ENCODE data around the gene GALNT7.
A peak's percentile ranks its signal among the peaks of the same experiment; 100 is the strongest.

Gene GALNT7

DNA sequence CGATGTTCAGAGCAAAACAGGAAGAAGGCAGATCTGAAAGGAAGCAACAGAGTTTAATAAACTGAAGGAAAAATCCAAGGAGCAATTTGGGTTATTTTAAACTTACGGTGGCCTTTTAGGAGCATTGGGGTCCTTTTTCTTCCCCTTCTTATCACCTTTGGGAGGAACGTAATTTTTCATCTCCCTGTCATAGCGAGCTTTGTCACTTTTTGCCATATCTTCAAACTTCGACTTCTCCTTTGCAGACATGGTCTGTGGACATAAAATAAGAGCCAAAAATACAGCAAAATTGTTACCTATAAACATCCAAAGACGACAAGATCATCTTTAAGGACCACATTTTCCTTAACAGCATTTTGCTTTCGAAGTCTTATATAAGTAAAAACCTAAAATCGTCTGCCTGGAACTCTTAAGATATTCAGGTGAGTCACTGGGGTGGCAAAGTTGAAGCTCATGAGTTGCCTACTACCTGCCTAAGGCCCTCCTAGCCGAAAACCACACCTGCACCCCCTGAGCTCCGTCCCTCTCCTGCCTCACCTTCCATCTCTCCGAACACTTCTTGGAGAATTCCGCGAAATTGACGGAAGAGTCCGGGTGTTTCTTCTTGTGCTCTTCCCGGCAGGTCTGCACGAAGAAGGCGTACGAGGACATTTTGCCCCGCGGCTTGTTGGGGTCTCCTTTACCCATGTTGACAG, 164.5 kb downstream of the GALNT7 start:
- H3K27me3 ChIP-seq: no peaks in the 10 kb centered on the region
- peaks cover 0 to 53% (median 26%) of the 10 kb centered on the region in 11 experiments; a peak in 16 of 22 replicates for H4K20me1 ChIP-seq
- no peaks in the 10 kb centered on the region for H3K9me3 ChIP-seq (replicated peaks in 1 of 11)
- peak overlapping the region; percentile 73 to 97 (median 88) for H3K4me2 ChIP-seq
- H3K27ac ChIP-seq: peak overlapping the region; percentile 89 to 100 (median 98); a peak in 21 of 22 replicates
- no peak for TF ChIP-seq Cebpa-rat (IDR thresholded peaks at IDR 0.05)
- peaks cover 28 to 54% (median 53%) of the 10 kb centered on the region in 11 experiments; a peak in 20 of 22 replicates for H3K36me3 ChIP-seq
- H3K4me3 ChIP-seq: peak overlapping the region; percentile 72 to 99 (median 92)
- H3K4me1 ChIP-seq: peaks cover 22 to 54% (median 38%) of the 10 kb centered on the region in 10 experiments
- H3K9ac ChIP-seq: peak overlapping the region; percentile 93 to 100 (median 98)

GRCh38 chr4:173333658-173334084, 165.1 kb downstream of the GALNT7 start:
- TF ChIP-seq Cebpa-rat (IDR thresholded peaks at IDR 0.05): no peak
- Histone ChIP-seq H3K9me3 (replicated peaks in 1 of 11) (no peaks in the 10 kb centered on the region), H3K9ac (peak overlapping the region; percentile 93 to 100 (median 98)), H3K27me3 (no peaks in the 10 kb centered on the region), H3K4me3 (peak overlapping the region; percentile 72 to 99 (median 92)), H3K36me3 (peaks cover 25 to 48% (median 47%) of the 10 kb centered on the region in 11 experiments; a peak in 20 of 22 replicates), H3K4me1 (peaks cover 22 to 51% (median 38%) of the 10 kb centered on the region in 10 experiments), H3K4me2 (peak overlapping the region; percentile 73 to 97 (median 88)), H3K27ac (peak overlapping the region; percentile 89 to 100 (median 98)), H4K20me1 (peaks cover 0 to 48% (median 22%) of the 10 kb centered on the region in 11 experiments; a peak in 16 of 22 replicates)

DNA sequence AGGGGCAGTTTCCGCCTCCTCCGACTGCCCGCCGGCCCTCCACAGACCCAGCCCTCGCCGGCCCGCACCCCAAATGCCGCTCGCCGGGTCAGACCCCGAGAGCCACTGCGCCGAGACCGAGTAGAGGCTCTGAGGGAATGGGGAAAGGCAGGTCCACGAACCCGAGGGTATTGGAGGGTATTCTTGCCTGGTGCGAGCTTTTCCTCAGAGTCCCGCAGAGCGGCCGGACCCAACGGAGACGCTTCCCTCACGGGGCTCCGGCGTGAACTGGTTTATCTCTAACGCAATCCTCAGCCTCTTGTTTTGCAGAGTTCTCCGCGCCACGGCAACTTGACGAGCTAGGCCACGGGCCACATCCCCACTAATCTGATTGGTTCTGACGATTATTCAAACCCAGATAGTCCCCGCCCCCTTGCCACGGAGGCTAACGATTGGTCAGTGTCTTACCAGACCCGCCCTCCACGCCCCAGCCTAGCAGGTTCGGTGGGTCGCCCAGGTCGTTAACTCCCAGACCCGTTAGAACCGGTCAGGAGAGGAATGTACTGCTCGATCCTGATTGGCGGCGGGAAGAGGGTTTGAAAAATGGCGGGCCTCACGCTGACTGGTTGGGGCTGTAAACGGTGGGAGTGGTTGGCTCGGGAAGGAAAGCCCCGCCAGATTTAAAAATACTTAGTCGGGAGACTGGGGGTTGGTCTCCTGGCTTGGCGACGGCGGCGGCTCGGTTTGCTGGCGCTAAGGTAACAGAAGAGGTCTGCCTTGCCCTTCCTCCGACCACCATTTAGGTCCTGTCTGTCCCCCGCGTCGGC, 165.7 kb downstream of the GALNT7 start, which contains the start of gene HMGB2:
TSS of gene HMGB2 (minus strand) at position 274 of the 806 bp plus-strand sequence. CDS start 709 bp downstream, outside the sequence.
- TF ChIP-seq Cebpa-rat (IDR thresholded peaks at IDR 0.05): no peak
- Histone ChIP-seq H3K36me3 (peaks cover 18 to 42% (median 41%) of the 10 kb centered on the region in 11 experiments; a peak in 19 of 22 replicates), H3K27ac (peak within 1 kb of the TSS; percentile 89 to 100 (median 98)), H3K9me3 (replicated peaks in 1 of 11) (no peaks in the 10 kb centered on the region), H3K27me3 (no peaks in the 10 kb centered on the region), H4K20me1 (peaks cover 0 to 42% (median 21%) of the 10 kb centered on the region in 11 experiments; a peak in 16 of 22 replicates), H3K4me2 (peak within 1 kb of the TSS; percentile 80 to 97 (median 90)), H3K4me3 (peak within 1 kb of the TSS; percentile 72 to 99 (median 92)), H3K9ac (peak within 1 kb of the TSS; percentile 93 to 100 (median 98)), H3K4me1 (peaks cover 22 to 49% (median 38%) of the 10 kb centered on the region in 10 experiments)

DNA sequence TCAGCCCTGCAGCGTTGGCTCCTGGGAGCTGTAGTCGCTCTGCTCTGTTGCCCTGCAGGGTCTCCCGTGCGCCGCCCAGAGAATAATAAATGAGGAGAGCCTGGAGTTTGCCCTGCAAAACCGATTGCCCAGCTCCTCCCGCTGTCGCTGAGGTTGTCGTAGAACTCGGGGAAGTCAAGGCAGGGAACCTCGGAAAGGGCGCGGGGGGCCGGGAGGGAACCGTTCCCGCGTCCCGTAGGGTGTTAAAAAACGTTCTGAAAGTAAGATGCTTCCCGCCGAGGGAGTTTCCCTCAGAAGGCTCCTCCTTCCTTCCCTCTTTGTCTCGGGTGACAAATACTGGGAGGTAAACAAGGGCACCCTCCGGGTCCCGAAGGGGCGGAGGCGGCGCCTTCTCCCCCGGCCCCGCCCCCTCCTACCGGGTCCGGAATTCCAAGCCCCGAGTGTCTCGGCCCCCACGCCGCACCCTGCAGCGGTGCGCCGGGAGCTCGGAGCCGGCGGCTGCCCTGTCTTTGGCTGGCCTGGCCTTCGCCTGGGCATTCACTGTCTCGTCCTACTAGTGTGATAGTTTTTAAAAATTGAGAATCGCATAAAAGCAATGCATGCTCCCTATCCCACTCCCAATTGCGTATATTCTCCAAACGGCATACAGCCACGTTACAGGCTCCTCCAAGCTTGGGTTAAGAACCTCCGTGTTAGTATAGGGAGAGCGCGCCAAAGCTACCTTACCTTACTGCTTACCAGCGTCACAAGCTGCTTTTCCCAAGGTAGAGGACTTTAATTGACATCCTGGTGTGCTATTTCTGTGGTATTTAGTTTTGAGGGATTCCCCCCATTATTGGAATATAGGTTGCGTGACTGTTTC, 166.5 kb downstream of the GALNT7 start:
- Histone ChIP-seq H3K27ac (peak overlapping the region; percentile 7 to 100 (median 98); a peak in 21 of 22 replicates), H3K4me3 (peak overlapping the region; percentile 72 to 99 (median 92)), H3K9ac (peak overlapping the region; percentile 76 to 100 (median 98)), H3K4me1 (peaks cover 22 to 46% (median 38%) of the 10 kb centered on the region in 10 experiments), H3K36me3 (peaks cover 13 to 34% (median 32%) of the 10 kb centered on the region in 11 experiments; a peak in 19 of 22 replicates), H3K27me3 (no peaks in the 10 kb centered on the region), H3K4me2 (peak overlapping the region; percentile 79 to 92 (median 86)), H3K9me3 (replicated peaks in 1 of 11) (no peaks in the 10 kb centered on the region), H4K20me1 (peaks cover 0 to 37% (median 21%) of the 10 kb centered on the region in 11 experiments; a peak in 16 of 22 replicates)
- no peak for TF ChIP-seq Cebpa-rat (IDR thresholded peaks at IDR 0.05)

- no peak overlapping the region for H3K4me3 ChIP-seq
- peaks cover 0 to 10% (median 10%) of the 10 kb centered on the region in 11 experiments; a peak in 11 of 22 replicates for H3K36me3 ChIP-seq
- TF ChIP-seq Cebpa-rat (IDR thresholded peaks at IDR 0.05): no peak
- H3K9ac ChIP-seq: no peak overlapping the region
- H3K4me2 ChIP-seq: peak overlapping the region in 1 of 11 experiments; percentile 3; a peak in 3 of 22 replicates
- H3K9me3 ChIP-seq (replicated peaks in 1 of 11): no peaks in the 10 kb centered on the region
- H4K20me1 ChIP-seq: peaks cover 0 to 15% (median 9%) of the 10 kb centered on the region in 11 experiments; a peak in 11 of 22 replicates
- peaks cover 6 to 23% (median 19%) of the 10 kb centered on the region in 10 experiments; a peak in 18 of 20 replicates for H3K4me1 ChIP-seq
- no peak overlapping the region for H3K27ac ChIP-seq
- no peaks in the 10 kb centered on the region for H3K27me3 ChIP-seq
These were observed 168.9 kb downstream of the GALNT7 start for GRCh38 chr4:173337463-173337862.

DNA sequence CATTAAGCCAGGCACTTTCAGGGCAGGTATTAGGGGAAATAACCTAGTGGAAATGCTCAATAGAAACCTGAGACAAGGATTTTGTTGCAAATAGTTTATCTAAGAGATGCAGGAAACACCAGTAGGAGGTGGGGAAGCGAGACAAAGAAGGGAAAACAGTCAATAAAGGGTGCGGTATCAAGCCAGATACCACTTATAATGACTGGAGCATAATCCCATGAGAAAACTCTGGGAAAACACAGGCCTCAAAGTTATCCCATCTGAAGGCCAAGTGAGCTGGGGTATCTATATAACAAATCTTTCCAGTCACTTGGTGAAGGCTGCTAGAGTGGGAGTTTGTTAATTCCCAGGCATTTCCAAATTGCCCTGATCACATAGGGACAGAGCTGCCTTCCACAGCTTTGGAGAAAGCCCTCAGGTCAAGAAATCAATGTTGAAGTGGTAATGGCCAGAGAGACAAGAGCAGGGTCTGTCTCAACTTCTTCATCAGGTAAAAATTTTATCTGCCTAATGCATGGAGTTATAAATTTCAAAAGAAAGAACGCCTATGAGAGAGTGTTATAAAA, 175.3 kb downstream of the GALNT7 start:
- H3K9me3 ChIP-seq (replicated peaks in 1 of 11): peaks cover 0 to 6% (median 0%) of the 10 kb centered on the region in 11 experiments; a peak in 3 of 22 replicates
- no peak overlapping the region for H3K4me3 ChIP-seq
- H4K20me1 ChIP-seq: no peaks in the 10 kb centered on the region
- no peak for TF ChIP-seq Cebpa-rat (IDR thresholded peaks at IDR 0.05)
- peaks cover 0 to 5% (median 0%) of the 10 kb centered on the region in 10 experiments; a peak in 1 of 20 replicates for H3K4me1 ChIP-seq
- no peaks in the 10 kb centered on the region; a peak in 1 of 22 replicates for H3K36me3 ChIP-seq
- no peaks in the 10 kb centered on the region for H3K27me3 ChIP-seq
- no peak overlapping the region for H3K9ac ChIP-seq
- H3K27ac ChIP-seq: no peak overlapping the region
- H3K4me2 ChIP-seq: no peak overlapping the region

DNA sequence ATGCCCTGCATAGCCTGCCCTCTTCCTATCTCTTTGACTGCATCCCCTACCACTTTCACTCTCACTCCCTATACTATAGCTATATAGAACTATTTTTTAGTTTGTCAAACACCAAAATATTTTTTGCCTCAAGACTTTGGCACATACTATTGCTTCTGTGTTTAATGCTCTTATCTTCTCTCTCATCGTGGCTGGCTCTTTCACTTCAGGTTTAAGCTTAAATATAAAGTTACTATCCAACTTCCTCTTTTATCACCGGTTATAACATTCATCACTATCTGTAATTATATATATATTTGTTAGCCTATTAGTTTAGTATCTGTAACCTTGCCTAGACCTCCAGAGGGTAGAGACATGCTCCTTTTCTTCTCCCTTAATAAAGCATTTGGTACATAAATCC, 177.0 kb downstream of the GALNT7 start:
- Histone ChIP-seq H3K27ac (no peak overlapping the region), H3K4me3 (no peak overlapping the region), H3K9ac (no peak overlapping the region), H3K9me3 (replicated peaks in 1 of 11) (peaks cover 0 to 6% (median 0%) of the 10 kb centered on the region in 11 experiments; a peak in 3 of 22 replicates), H3K27me3 (no peaks in the 10 kb centered on the region), H3K36me3 (no peaks in the 10 kb centered on the region; a peak in 3 of 22 replicates), H3K4me1 (peaks cover 0 to 5% (median 0%) of the 10 kb centered on the region in 10 experiments; a peak in 1 of 20 replicates), H4K20me1 (no peaks in the 10 kb centered on the region), H3K4me2 (no peak overlapping the region)
- no peak for TF ChIP-seq Cebpa-rat (IDR thresholded peaks at IDR 0.05)
